ENCODE measurements around the gene CALD1. TPM values are rescaled to one million over a fixed set of nuclear protein-coding genes. Genes with fewer than 3 reads are reported as not detected.
A peak's percentile ranks its signal among the peaks of the same experiment; 100 is the strongest.

Gene CALD1
- total RNA-seq, 1 donor from 2014 or later = 95.4 TPM

- H3K27ac Mint-ChIP-seq = no peak overlapping the region
- TF ChIP-seq CTCF (IDR thresholded peaks at IDR 0.05; ENCODE audit: unreplicated experiment) = no peak
- DNase-seq (ENCODE audit: low spot score, unreplicated experiment) = no peak
- peaks cover 43% of the 10 kb centered on the region for H3K36me3 Mint-ChIP-seq (ENCODE audit: insufficient read depth)
- no peak overlapping the region for H3K4me3 Mint-ChIP-seq (ENCODE audit: low read depth)
- no peaks in the 10 kb centered on the region for H3K4me1 Mint-ChIP-seq (ENCODE audit: low read depth)
- peaks cover 10% of the 10 kb centered on the region for H3K9me3 Mint-ChIP-seq (ENCODE audit: low read depth)
- no peaks in the 10 kb centered on the region for H3K27me3 Mint-ChIP-seq
Observed at GRCh38 chr7:134928554-134928953, 149.1 kb downstream of the CALD1 start.

GRCh38 chr7:134931487-134931886, 152.1 kb downstream of the CALD1 start:
- Mint-ChIP-seq H3K27me3 (no peaks in the 10 kb centered on the region), H3K27ac (no peak overlapping the region), H3K36me3 (ENCODE audit: insufficient read depth) (peaks cover 38% of the 10 kb centered on the region), H3K4me1 (ENCODE audit: low read depth) (no peaks in the 10 kb centered on the region), H3K4me3 (ENCODE audit: low read depth) (no peak overlapping the region), H3K9me3 (ENCODE audit: low read depth) (peaks cover 4% of the 10 kb centered on the region)
- TF ChIP-seq CTCF (IDR thresholded peaks at IDR 0.05; ENCODE audit: unreplicated experiment) = no peak
- DNase-seq (ENCODE audit: low spot score, unreplicated experiment) = no peak

DNA sequence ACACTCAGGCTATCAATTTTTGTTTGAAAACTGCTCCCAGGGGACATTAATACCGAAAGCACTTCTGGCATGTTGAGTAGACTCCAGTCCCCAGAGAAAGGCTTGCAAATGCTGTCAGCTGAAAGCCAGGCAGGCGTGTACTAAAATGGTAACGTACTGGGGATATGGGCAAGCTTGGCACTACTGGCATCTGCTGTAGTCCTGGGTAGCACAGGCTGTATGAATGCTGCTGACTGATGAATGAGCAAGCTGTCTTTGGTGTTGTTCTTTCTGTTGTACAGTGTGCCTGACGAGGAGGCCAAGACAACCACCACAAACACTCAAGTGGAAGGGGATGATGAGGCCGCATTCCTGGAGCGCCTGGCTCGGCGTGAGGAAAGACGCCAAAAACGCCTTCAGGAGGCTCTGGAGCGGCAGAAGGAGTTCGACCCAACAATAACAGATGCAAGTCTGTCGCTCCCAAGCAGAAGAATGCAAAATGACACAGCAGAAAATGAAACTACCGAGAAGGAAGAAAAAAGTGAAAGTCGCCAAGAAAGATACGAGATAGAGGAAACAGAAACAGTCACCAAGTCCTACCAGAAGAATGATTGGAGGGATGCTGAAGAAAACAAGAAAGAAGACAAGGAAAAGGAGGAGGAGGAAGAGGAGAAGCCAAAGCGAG, 153.4 kb downstream of the CALD1 start:
- Mint-ChIP-seq H3K4me3 (ENCODE audit: low read depth) (no peak overlapping the region), H3K9me3 (ENCODE audit: low read depth) (peaks cover 4% of the 10 kb centered on the region), H3K27me3 (no peaks in the 10 kb centered on the region), H3K36me3 (ENCODE audit: insufficient read depth) (peaks cover 38% of the 10 kb centered on the region), H3K27ac (peak overlapping the region; percentile 21), H3K4me1 (ENCODE audit: low read depth) (peaks cover 12% of the 10 kb centered on the region)
- no peak for DNase-seq (ENCODE audit: low spot score, unreplicated experiment)
- TF ChIP-seq CTCF (IDR thresholded peaks at IDR 0.05; ENCODE audit: unreplicated experiment) = no peak

DNA sequence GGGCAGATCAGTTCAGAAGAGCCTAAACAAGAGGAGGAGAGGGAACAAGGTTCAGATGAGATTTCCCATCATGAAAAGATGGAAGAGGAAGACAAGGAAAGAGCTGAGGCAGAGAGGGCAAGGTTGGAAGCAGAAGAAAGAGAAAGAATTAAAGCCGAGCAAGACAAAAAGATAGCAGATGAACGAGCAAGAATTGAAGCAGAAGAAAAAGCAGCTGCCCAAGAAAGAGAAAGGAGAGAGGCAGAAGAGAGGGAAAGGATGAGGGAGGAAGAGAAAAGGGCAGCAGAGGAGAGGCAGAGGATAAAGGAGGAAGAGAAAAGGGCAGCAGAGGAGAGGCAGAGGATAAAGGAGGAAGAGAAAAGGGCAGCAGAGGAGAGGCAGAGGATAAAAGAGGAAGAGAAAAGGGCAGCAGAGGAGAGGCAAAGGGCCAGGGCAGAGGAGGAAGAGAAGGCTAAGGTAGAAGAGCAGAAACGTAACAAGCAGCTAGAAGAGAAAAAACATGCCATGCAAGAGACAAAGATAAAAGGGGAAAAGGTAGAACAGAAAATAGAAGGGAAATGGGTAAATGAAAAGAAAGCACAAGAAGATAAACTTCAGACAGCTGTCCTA, 154.1 kb downstream of the CALD1 start:
- Mint-ChIP-seq H3K4me1 (ENCODE audit: low read depth) (peaks cover 16% of the 10 kb centered on the region), H3K27ac (peak overlapping the region; percentile 21), H3K9me3 (ENCODE audit: low read depth) (peaks cover 4% of the 10 kb centered on the region), H3K4me3 (ENCODE audit: low read depth) (no peak overlapping the region), H3K27me3 (no peaks in the 10 kb centered on the region), H3K36me3 (ENCODE audit: insufficient read depth) (peaks cover 35% of the 10 kb centered on the region)
- TF ChIP-seq CTCF (IDR thresholded peaks at IDR 0.05; ENCODE audit: unreplicated experiment) = no peak
- no peak for DNase-seq (ENCODE audit: low spot score, unreplicated experiment)

GRCh38 chr7:134935701-134936100, 156.3 kb downstream of the CALD1 start:
- Mint-ChIP-seq H3K27ac (no peak overlapping the region), H3K9me3 (ENCODE audit: low read depth) (no peaks in the 10 kb centered on the region), H3K36me3 (ENCODE audit: insufficient read depth) (peaks cover 28% of the 10 kb centered on the region), H3K4me1 (ENCODE audit: low read depth) (peaks cover 23% of the 10 kb centered on the region), H3K27me3 (no peaks in the 10 kb centered on the region), H3K4me3 (ENCODE audit: low read depth) (no peak overlapping the region)
- no peak for TF ChIP-seq CTCF (IDR thresholded peaks at IDR 0.05; ENCODE audit: unreplicated experiment)
- no peak for DNase-seq (ENCODE audit: low spot score, unreplicated experiment)

Data from progenitor cell of endocrine pancreas (in vitro differentiated cells).